GM19372 (cell line): ENCODE data around the gene HNRNPA1.
A peak's percentile ranks its signal among the peaks of the same experiment; 100 is the strongest.
"Not testable (repeated sequence)": the region's sequence is repeated elsewhere in the genome, so short reads cannot be mapped to it uniquely, and the experiment has no call there.

Source experiments
- ATAC-seq: cut with Tn5 transposase; IDR thresholded peaks from one replicate; pipeline ENCODE4 v1.9.1; 2021; ENCODE audit warnings: mild to moderate bottlenecking, low read depth, moderate library complexity; ENCODE audit not compliant: unreplicated experiment

The HNRNPA1 gene

GRCh38 chr12:54273981-54274380 lies 6.5 kb upstream of the HNRNPA1 start:
- no peak for ATAC-seq

- no peak for ATAC-seq
Observed at GRCh38 chr12:54276368-54276767, 4.2 kb upstream of the HNRNPA1 start.

- ATAC-seq = no peak
Observed at GRCh38 chr12:54277823-54278276, 2.7 kb upstream of the HNRNPA1 start.

- ATAC-seq = no peak
Observed at GRCh38 chr12:54279227-54279631, 1.3 kb upstream of the HNRNPA1 start.

- ATAC-seq = peak; percentile 62
Observed at GRCh38 chr12:54279632-54280467, 676 bp upstream of the HNRNPA1 start, which contains the start of gene CBX5. CBX5 (minus strand) TSS chr12:54280122; CDS start chr12:54257650, 22,472 bp downstream.

GRCh38 chr12:54281261-54281638 lies 724 bp downstream of the HNRNPA1 start:
- ATAC-seq = not testable (repeated sequence)

GRCh38 chr12:54281694-54282093 lies 1.2 kb downstream of the HNRNPA1 start:
- ATAC-seq = not testable (repeated sequence)

GRCh38 chr12:54282949-54283593 lies 2.5 kb downstream of the HNRNPA1 start:
- no peak for ATAC-seq

GRCh38 chr12:54284070-54284780 lies 3.7 kb downstream of the HNRNPA1 start:
- ATAC-seq = not testable (repeated sequence)

- ATAC-seq = no peak
Observed at GRCh38 chr12:54285150-54286041, 4.9 kb downstream of the HNRNPA1 start.

GRCh38 chr12:54286042-54287030 lies 5.8 kb downstream of the HNRNPA1 start:
- ATAC-seq = no peak

GRCh38 chr12:54287261-54288157 lies 7.0 kb downstream of the HNRNPA1 start:
- ATAC-seq = no peak

- no peak for ATAC-seq
Observed at GRCh38 chr12:54292083-54292930, 11.8 kb downstream of the HNRNPA1 start.

- no peak for ATAC-seq
Observed at GRCh38 chr12:54292931-54293241, 12.4 kb downstream of the HNRNPA1 start.

GRCh38 chr12:54294152-54294952 lies 13.8 kb downstream of the HNRNPA1 start:
- ATAC-seq = no peak

GRCh38 chr12:54294953-54295566 lies 14.5 kb downstream of the HNRNPA1 start:
- ATAC-seq = no peak
